Epithelial cell of esophagus (primary cell): ENCODE results near the gene BRF1.
"Not testable (repeated sequence)": the region's sequence is repeated elsewhere in the genome, so short reads cannot be mapped to it uniquely, and the experiment has no call there.

Experiments
- DNase-seq: peaks from one replicate; pipeline ENCODE4 v3.0.0; 2010; ENCODE audit warnings: low read depth
- H3K4me3 ChIP-seq: 2 replicates; pipeline ENCODE4 v1.5.1; 2011; ENCODE audit warnings: mild to moderate bottlenecking, low read length, control low read depth
- TF ChIP-seq, protein P1 (sequence below): IDR thresholded peaks from 2 replicates; pipeline ENCODE4 v1.5.1; 2011; ENCODE audit warnings: low read depth, mild to moderate bottlenecking, low read length, control low read depth, inconsistent platforms; ENCODE audit not compliant: insufficient read depth; ENCODE audit errors: missing control alignments

Gene BRF1

DNA sequence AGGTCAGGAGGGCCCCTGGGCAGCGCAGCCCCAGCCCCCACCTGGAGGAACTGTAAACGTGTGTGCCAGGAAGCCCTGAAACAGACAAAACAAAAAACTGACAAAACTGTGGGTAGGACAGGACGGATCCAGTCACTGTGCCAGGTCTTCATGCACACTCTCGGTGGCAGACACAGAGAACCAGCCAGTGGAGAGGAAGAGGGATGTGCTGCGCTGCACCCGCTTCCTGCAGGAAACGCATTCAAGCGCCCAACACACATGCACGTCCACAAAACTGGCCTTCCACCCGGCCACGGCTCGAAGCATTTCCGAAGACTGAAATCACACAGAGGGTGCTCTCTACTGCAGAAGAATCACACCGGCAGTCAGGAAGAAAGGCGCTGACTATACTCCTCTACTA lies 16.9 kb downstream of the BRF1 start:
- TF ChIP-seq, protein P1, sequence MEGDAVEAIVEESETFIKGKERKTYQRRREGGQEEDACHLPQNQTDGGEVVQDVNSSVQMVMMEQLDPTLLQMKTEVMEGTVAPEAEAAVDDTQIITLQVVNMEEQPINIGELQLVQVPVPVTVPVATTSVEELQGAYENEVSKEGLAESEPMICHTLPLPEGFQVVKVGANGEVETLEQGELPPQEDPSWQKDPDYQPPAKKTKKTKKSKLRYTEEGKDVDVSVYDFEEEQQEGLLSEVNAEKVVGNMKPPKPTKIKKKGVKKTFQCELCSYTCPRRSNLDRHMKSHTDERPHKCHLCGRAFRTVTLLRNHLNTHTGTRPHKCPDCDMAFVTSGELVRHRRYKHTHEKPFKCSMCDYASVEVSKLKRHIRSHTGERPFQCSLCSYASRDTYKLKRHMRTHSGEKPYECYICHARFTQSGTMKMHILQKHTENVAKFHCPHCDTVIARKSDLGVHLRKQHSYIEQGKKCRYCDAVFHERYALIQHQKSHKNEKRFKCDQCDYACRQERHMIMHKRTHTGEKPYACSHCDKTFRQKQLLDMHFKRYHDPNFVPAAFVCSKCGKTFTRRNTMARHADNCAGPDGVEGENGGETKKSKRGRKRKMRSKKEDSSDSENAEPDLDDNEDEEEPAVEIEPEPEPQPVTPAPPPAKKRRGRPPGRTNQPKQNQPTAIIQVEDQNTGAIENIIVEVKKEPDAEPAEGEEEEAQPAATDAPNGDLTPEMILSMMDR, result no peak
- no peak overlapping the region for H3K4me3 ChIP-seq
- no peak for DNase-seq

DNA sequence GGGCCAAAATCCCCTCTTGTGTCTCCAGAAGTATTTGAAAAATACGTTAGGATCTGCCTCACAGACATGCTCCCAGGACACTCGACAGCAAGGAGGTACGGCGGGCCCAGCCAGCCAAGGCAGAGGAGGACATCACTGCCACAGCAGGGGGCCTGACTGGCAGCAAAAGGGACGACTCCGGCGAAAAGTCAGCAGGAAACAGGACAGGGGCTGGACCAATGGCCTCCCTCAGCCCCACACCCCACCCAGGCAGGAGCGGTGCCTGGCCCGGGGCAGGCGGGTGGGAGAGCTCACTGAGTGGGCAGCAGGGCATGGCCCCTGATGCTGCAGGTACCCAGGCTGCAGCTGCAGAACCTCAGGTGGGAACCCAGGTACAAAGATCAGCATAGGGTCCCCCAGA lies 17.8 kb downstream of the BRF1 start:
- no peak for DNase-seq
- TF ChIP-seq, protein P1, result no peak

DNA sequence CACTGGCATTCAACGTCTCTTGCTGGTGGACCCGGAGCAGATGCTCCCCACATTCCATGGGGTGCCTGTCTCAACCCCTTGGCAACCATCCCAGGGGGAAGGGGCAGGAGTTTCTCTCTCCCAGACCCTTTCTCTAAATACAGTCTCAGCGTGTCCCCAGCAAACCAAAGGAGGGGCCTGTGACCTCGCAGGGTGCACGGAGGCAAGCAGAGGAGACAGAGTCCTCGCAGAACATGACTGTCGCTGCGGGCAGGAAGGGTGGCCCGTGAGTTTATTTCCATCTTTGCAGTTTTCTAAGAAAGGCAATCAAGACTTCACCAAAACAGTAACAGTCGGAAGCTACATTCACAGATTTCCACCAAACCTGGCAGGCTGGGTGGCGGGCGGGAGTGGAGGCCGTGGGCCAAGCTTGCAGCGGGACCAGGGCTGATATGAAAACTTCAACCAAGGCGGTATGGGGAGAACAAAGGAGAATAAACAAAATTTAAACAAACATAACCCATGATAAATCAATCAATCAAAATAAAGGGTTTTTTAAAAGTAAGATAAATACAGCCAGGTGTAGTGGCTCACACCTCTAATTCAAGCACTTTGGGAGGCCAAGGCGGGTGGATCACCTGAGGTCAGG lies 18.6 kb downstream of the BRF1 start:
- H3K4me3 ChIP-seq, result no peak overlapping the region
- TF ChIP-seq, protein P1, result no peak

More for the DNA sequence above, 17.8 kb downstream of the BRF1 start:
- no peak overlapping the region for H3K4me3 ChIP-seq

DNA sequence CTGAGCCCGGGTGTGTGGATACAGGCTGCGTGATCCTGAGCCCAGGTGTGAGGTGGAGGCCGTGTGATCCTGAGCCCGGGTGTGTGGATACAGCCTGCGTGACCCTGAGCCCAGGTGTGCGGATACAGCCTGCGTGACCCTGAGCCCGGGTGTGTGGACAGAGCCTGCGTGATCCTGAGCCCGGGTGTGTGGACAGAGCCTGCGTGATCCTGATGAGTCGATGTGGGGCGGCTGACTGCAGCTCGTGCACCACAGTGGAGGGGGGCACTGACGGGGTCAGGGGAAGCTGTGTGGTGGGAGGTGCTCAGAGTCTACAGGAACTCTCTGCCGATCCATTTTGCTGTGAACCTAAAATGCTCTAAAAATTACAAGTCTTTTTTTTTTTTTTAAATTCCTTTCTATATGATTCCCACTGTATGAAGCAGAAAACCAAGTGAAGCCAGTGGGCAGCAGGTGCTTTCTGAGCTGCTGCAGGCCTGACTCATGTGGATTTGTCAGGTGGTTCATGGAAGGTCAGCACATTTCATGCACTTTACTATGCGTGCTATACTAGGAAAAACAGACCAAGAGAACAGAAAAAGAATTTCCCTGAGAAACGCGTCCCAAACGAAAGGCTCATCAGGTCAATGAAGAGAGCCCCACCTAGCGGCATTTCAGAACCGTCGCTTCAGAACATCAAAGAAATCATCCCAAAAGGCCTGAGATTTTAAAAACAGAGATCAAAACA lies 19.3 kb downstream of the BRF1 start:
- DNase-seq, result peak; percentile 72
- H3K4me3 ChIP-seq, result no peak overlapping the region
- TF ChIP-seq, protein P1, result peak; percentile 80

More for the DNA sequence above, 18.6 kb downstream of the BRF1 start:
- no peak for DNase-seq

DNA sequence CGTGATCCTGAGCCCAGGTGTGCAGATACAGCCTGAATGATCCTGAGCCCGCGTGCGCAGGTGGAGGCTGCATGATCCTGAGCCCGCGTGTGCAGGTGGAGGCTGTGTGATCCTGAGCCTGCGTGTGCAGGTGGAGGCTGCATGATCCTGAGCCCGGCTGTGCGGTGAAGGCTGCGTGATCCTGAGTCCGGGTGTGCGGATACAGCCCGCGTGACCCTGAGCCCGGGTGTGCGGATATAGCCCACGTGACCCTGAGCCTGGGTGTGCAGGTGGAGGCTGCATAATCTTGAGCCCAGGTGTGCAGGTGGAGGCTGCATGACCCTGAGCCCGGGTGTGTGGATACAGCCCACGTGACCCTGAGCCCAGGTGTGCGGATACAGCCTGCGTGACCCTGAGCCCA lies 20.3 kb downstream of the BRF1 start:
- TF ChIP-seq, protein P1, result no peak
- DNase-seq, result no peak

DNA sequence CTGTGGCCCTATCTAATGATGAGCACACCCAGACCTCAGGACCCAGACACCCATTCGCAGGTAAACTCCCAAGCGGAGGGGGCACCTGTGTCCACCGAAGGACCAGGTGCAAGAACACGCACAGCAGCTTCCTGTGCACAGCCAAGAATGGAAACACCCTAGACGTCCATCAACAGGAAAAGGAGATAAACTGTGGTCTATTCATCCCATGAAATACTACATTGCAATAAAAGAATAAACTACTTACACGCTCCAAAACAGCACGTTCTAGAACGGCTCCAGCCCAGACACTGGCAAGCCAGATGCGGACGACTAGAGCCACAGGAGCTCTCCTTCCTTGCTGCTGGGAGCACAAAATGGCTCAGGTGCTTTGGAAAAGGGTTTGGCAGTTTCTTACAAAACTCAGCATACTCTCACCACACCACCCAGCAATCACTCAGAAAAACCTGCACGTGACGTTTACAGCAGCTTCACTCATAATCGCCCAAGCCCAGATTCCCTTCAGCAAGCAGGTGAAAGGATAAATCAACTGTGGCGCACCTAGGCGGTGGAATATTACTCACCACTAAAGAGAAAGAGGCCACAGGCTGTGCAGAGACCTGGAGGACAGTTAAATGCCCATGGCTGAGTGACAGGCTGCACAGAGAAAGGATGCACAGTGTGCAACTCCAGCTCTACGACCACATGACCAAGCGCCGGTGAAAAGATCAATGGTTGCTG lies 21.0 kb downstream of the BRF1 start:
- no peak overlapping the region for H3K4me3 ChIP-seq
- DNase-seq, result no peak
- TF ChIP-seq, protein P1, result no peak

More for the DNA sequence above, 20.3 kb downstream of the BRF1 start:
- H3K4me3 ChIP-seq, result no peak overlapping the region

DNA sequence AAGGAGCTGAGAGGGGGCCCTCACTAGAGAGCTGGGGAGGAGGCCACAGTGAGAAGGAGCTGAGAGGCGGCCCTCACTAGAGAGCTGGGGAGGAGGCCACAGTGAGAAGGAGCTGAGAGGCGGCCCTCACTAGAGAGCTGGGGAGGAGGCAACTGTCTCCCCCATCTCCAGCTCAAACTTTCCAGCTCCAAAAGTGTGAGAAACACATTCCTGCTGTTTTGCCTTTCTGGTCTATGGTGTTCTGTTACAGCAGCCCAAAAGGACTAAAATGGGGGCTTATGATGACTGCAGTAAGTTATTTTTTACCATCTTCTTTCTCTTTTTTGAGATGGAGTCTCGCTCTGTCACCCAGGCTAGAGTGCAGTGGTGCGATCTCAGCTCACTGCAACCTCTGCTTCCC lies 23.4 kb downstream of the BRF1 start:
- not testable (repeated sequence) for H3K4me3 ChIP-seq

More for the DNA sequence above, 23.4 kb downstream of the BRF1 start:
- DNase-seq, result not testable (repeated sequence)
